Trophoblast cell (in vitro differentiated cells and primary cell): Measurements from ENCODE around the gene TMEM52B.

Source experiments
- DNase-seq, 2 donors: peaks; one replicate each; pipeline ENCODE4 v3.0.0-alpha.2; 2016
- H2AFZ ChIP-seq: 2 replicates; pipeline ENCODE4 v1.6.1; 2013; ENCODE audit warnings: low read length, moderate library complexity, mild to moderate bottlenecking; ENCODE audit not compliant: insufficient read depth, poor library complexity
- H2AK5ac ChIP-seq: 2 replicates; pipeline ENCODE4 v1.6.1; 2013; ENCODE audit warnings: mild to moderate bottlenecking, low read length
- H2BK120ac ChIP-seq: 2 replicates; pipeline ENCODE4 v1.6.1; 2013; ENCODE audit warnings: low read length, mild to moderate bottlenecking, moderate library complexity; ENCODE audit not compliant: insufficient read depth, poor library complexity
- H2BK12ac ChIP-seq: 2 replicates; pipeline ENCODE4 v1.6.1; 2013; ENCODE audit warnings: mild to moderate bottlenecking, low read length, moderate library complexity
- H2BK5ac ChIP-seq: 2 replicates; pipeline ENCODE4 v1.6.1; 2013; ENCODE audit warnings: low read length, low read depth, moderate library complexity, mild to moderate bottlenecking; ENCODE audit not compliant: poor library complexity
- H3K14ac ChIP-seq: 2 replicates; pipeline ENCODE4 v1.6.1; 2013; ENCODE audit warnings: mild to moderate bottlenecking, low read length
- H3K18ac ChIP-seq: 2 replicates; pipeline ENCODE4 v1.6.1; 2013; ENCODE audit warnings: mild to moderate bottlenecking, low read length
- H3K23ac ChIP-seq: 2 replicates; pipeline ENCODE4 v1.6.1; 2013; ENCODE audit warnings: low read length
- H3K27ac ChIP-seq: 2 replicates; pipeline ENCODE4 v1.5.1; 2013; ENCODE audit warnings: low read depth, mild to moderate bottlenecking, inconsistent platforms, low read length, moderate library complexity
- H3K27me3 ChIP-seq: 2 replicates; pipeline ENCODE4 v1.6.1; 2013; ENCODE audit warnings: inconsistent platforms, mild to moderate bottlenecking, low read length, moderate library complexity; ENCODE audit not compliant: insufficient read depth
- H3K36me3 ChIP-seq, 2 experiments: 1 replicate in 1 of 2; 2 replicates in 1 of 2; pipeline ENCODE4 v1.6.1; 2013; ENCODE audit warnings: low read length in 2 of 2, mild to moderate bottlenecking in 2 of 2, moderate library complexity in 1 of 2; ENCODE audit not compliant: insufficient read depth in 2 of 2, control insufficient read depth in 1 of 2
- H3K4ac ChIP-seq: 2 replicates; pipeline ENCODE4 v1.6.1; 2013; ENCODE audit warnings: low read depth, mild to moderate bottlenecking, low read length, moderate library complexity
- H3K4me1 ChIP-seq, 2 experiments: 1 replicate in 1 of 2; 2 replicates in 1 of 2; pipeline ENCODE4 v1.6.1; 2013; ENCODE audit warnings: low read length in 2 of 2, mild to moderate bottlenecking in 2 of 2, moderate library complexity in 1 of 2; ENCODE audit not compliant: insufficient read depth in 2 of 2, control insufficient read depth in 1 of 2
- H3K4me2 ChIP-seq: 2 replicates; pipeline ENCODE4 v1.6.1; 2013; ENCODE audit warnings: inconsistent platforms, mild to moderate bottlenecking, low read length, moderate library complexity
- H3K4me3 ChIP-seq: 2 replicates; pipeline ENCODE4 v1.5.1; 2013; ENCODE audit warnings: mild to moderate bottlenecking, low read depth, low read length, inconsistent platforms
- H3K79me1 ChIP-seq: one replicate; pipeline ENCODE4 v1.6.1; 2013; ENCODE audit warnings: low read length
- H3K79me2 ChIP-seq: 2 replicates; pipeline ENCODE4 v1.6.1; 2013; ENCODE audit warnings: low read length, mild to moderate bottlenecking; ENCODE audit not compliant: control insufficient read depth, insufficient read depth, poor library complexity
- H3K9ac ChIP-seq: 2 replicates; pipeline ENCODE4 v1.6.1; 2013; ENCODE audit warnings: mild to moderate bottlenecking, low read length
- H3K9me3 ChIP-seq: 2 replicates; pipeline ENCODE4 v1.6.1; 2013; ENCODE audit warnings: low read depth, mild to moderate bottlenecking, control low read depth, inconsistent platforms, low read length; ENCODE audit not compliant: insufficient read depth
- H4K12ac ChIP-seq: 2 replicates; pipeline ENCODE4 v1.6.1; 2013; ENCODE audit warnings: low read depth, mild to moderate bottlenecking, low read length, moderate library complexity
- H4K8ac ChIP-seq: 2 replicates; pipeline ENCODE4 v1.6.1; 2013; ENCODE audit warnings: low read depth, mild to moderate bottlenecking, low read length, moderate library complexity
- H4K91ac ChIP-seq: one replicate; pipeline ENCODE4 v1.6.1; 2013; ENCODE audit warnings: low read depth, mild to moderate bottlenecking, low read length, moderate library complexity
- WGBS: extraction: QIAGEN DNeasy Blood & Tissue Kit; methylation state at CpG from one replicate; pipeline ENCODE4 v1.1.7; 2013; ENCODE audit warnings: missing lambda C conversion rate; ENCODE audit not compliant: insufficient read length, insufficient coverage; ENCODE audit errors: extremely low coverage; 5-methylcytosine and 5-hydroxymethylcytosine counted together

Gene TMEM52B

DNA sequence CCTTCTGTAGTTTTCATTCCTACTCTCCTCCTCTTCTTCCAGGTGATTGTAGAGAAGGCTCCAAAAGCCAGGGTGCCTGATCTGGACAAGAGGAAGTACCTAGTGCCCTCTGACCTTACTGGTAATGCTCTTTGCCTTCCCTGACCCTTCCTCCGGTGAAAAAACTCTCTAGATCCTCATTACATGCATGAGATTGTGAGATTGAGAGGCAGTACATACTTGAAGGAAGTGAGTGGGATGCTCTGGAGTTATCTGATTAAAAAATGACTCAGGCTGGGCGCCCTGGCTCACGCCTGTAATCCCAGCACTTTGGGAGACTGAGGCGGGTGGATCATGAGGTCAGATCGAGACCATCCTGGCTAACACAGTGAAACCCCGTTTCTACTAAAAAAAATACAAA is 39.2 kb downstream of the TMEM52B start:
- Histone ChIP-seq H3K36me3 (peaks cover 15 to 31% of the 10 kb centered on the region in 2 experiments), H4K91ac (no peak overlapping the region), H3K9me3 (no peaks in the 10 kb centered on the region), H2BK120ac (no peak overlapping the region), H3K14ac (no peak overlapping the region), H3K4me2 (no peak overlapping the region), H3K4me1 (peaks cover 2 to 7% of the 10 kb centered on the region in 2 experiments), H3K23ac (no peak overlapping the region), H4K12ac (no peak overlapping the region), H3K4ac (no peak overlapping the region), H3K79me1 (peaks cover 7% of the 10 kb centered on the region), H3K9ac (no peak overlapping the region), H3K18ac (no peak overlapping the region), H3K27ac (no peak overlapping the region), H2AFZ (no peak overlapping the region), H2BK12ac (no peak overlapping the region), H4K8ac (no peak overlapping the region), H3K27me3 (no peaks in the 10 kb centered on the region), H2AK5ac (no peak overlapping the region), H2BK5ac (no peak overlapping the region), H3K79me2 (peaks cover 3% of the 10 kb centered on the region), H3K4me3 (no peak overlapping the region)
- WGBS, result no CpG with 5 or more reads among the region's 6 CpGs
- peak in 1 of 2 donors; percentile 56 for DNase-seq

DNA sequence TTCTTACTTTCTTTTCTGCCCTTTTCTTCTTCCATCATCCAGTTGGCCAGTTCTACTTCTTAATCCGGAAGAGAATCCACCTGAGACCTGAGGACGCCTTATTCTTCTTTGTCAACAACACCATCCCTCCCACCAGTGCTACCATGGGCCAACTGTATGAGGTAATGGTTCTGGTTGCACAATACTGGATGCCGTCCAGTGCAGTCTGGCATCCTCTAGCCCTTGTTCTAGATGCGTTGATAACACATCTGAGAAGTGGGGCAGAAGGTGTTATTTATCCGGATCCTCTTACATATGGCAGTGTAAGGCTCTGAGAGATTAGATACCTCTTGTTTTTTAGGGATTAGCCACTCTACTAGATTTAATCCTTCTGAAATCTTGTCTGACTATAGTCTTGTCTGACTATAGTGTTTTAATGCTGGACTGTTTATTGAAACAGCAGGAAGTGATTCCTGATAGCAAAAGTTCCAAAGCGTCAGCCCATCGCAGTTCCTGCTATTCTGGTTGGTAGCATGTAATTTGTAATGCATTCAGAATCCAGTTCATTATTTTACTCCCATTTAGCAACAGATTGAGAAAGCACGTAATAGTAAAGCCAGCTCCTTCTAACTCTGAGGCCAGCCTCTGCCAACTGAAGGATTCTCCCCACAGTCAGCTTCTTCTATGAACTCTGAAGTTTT is 41.7 kb downstream of the TMEM52B start:
- no peak overlapping the region for H3K27ac ChIP-seq
- peak; percentile 83 to 88 for DNase-seq
- no peak overlapping the region for H2AFZ ChIP-seq
- peaks cover 22 to 41% of the 10 kb centered on the region in 2 experiments for H3K36me3 ChIP-seq
- no peak overlapping the region for H4K12ac ChIP-seq
- H3K9ac ChIP-seq, result no peak overlapping the region
- H2BK12ac ChIP-seq, result no peak overlapping the region
- no peak overlapping the region for H2BK5ac ChIP-seq
- no peaks in the 10 kb centered on the region for H3K9me3 ChIP-seq
- no peak overlapping the region for H3K4ac ChIP-seq
- peaks cover 0 to under 1% of the 10 kb centered on the region in 2 experiments for H3K4me1 ChIP-seq
- H3K79me1 ChIP-seq, result no peaks in the 10 kb centered on the region
- H3K14ac ChIP-seq, result no peak overlapping the region
- H3K79me2 ChIP-seq, result no peaks in the 10 kb centered on the region
- H2AK5ac ChIP-seq, result no peak overlapping the region
- H3K18ac ChIP-seq, result no peak overlapping the region
- no peak overlapping the region for H3K4me3 ChIP-seq
- H4K8ac ChIP-seq, result no peak overlapping the region
- H3K23ac ChIP-seq, result no peak overlapping the region
- no peak overlapping the region for H4K91ac ChIP-seq
- no CpG with 5 or more reads among the region's 8 CpGs for WGBS
- no peaks in the 10 kb centered on the region for H3K27me3 ChIP-seq
- no peak overlapping the region for H2BK120ac ChIP-seq
- H3K4me2 ChIP-seq, result no peak overlapping the region

DNA sequence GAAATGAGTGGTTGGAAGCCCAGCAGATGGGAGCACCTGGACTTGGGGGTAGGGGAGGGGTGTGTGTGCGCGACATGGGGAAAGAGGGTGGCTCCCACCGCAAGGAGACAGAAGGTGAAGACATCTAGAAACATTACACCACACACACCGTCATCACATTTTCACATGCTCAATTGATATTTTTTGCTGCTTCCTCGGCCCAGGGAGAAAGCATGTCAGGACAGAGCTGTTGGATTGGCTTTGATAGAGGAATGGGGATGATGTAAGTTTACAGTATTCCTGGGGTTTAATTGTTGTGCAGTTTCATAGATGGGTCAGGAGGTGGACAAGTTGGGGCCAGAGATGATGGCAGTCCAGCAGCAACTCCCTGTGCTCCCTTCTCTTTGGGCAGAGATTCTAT is 43.0 kb downstream of the TMEM52B start:
- no peak overlapping the region for H2AFZ ChIP-seq
- no peak overlapping the region for H3K4ac ChIP-seq
- H3K9ac ChIP-seq, result no peak overlapping the region
- H3K27ac ChIP-seq, result no peak overlapping the region
- no peak overlapping the region for H2AK5ac ChIP-seq
- H4K12ac ChIP-seq, result no peak overlapping the region
- H4K91ac ChIP-seq, result no peak overlapping the region
- H3K79me1 ChIP-seq, result no peaks in the 10 kb centered on the region
- no peak for DNase-seq
- WGBS, result no CpG with 5 or more reads among the region's 5 CpGs
- no peak overlapping the region for H3K4me2 ChIP-seq
- H3K18ac ChIP-seq, result no peak overlapping the region
- no peaks in the 10 kb centered on the region for H3K9me3 ChIP-seq
- no peaks in the 10 kb centered on the region for H3K79me2 ChIP-seq
- no peak overlapping the region for H2BK120ac ChIP-seq
- H3K23ac ChIP-seq, result no peak overlapping the region
- H2BK12ac ChIP-seq, result no peak overlapping the region
- H2BK5ac ChIP-seq, result no peak overlapping the region
- H4K8ac ChIP-seq, result no peak overlapping the region
- no peak overlapping the region for H3K4me3 ChIP-seq
- no peaks in the 10 kb centered on the region for H3K27me3 ChIP-seq
- H3K14ac ChIP-seq, result no peak overlapping the region
- no peaks in the 10 kb centered on the region for H3K4me1 ChIP-seq
- H3K36me3 ChIP-seq, result peaks cover 22 to 41% of the 10 kb centered on the region in 2 experiments

DNA sequence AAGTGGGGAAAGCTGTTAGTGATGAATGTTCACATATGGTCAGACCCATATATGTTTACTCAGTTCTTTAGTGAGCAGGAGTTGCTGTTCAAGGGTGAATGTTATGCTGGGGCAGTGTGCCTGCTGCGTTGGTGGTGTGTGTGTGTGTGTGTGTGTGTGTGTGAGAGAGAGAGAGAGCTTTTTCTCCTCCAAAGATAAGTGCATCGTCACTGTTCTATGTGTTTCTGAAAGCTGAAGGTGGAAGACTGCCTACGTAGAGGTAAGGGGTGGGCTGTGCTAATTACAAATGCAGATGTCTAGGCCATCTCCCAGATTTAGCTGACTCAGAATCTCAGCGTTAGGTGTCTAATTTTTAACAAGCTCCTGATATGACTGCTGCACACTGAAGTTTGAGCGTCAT is 44.4 kb downstream of the TMEM52B start:
- H3K27ac ChIP-seq, result no peak overlapping the region
- H4K12ac ChIP-seq, result no peak overlapping the region
- WGBS, result no CpG with 5 or more reads among the region's 5 CpGs
- no peak overlapping the region for H3K14ac ChIP-seq
- no peaks in the 10 kb centered on the region for H3K9me3 ChIP-seq
- no peak overlapping the region for H3K9ac ChIP-seq
- no peak overlapping the region for H4K8ac ChIP-seq
- no peak overlapping the region for H2BK5ac ChIP-seq
- H3K23ac ChIP-seq, result no peak overlapping the region
- H2BK120ac ChIP-seq, result no peak overlapping the region
- no peak overlapping the region for H3K4me3 ChIP-seq
- H3K18ac ChIP-seq, result no peak overlapping the region
- no peak overlapping the region for H2BK12ac ChIP-seq
- no peak overlapping the region for H3K4ac ChIP-seq
- H3K4me1 ChIP-seq, result no peaks in the 10 kb centered on the region
- H3K79me2 ChIP-seq, result no peaks in the 10 kb centered on the region
- peaks cover 22 to 38% of the 10 kb centered on the region in 2 experiments for H3K36me3 ChIP-seq
- H2AK5ac ChIP-seq, result no peak overlapping the region
- no peak for DNase-seq
- no peak overlapping the region for H3K4me2 ChIP-seq
- H3K27me3 ChIP-seq, result no peaks in the 10 kb centered on the region
- H3K79me1 ChIP-seq, result no peaks in the 10 kb centered on the region
- H2AFZ ChIP-seq, result no peak overlapping the region
- H4K91ac ChIP-seq, result no peak overlapping the region
